Choroid plexus epithelial cell (primary cell): Measurements from ENCODE around the gene UVSSA.
"Not testable (repeated sequence)": the region's sequence is repeated elsewhere in the genome, so short reads cannot be mapped to it uniquely, and the experiment has no call there.

Source experiments
- DNase-seq: peaks from one replicate; pipeline ENCODE4 v3.0.0-alpha.2; 2010; ENCODE audit warnings: low read depth
- H3K4me3 ChIP-seq: 2 replicates; pipeline ENCODE4 v1.5.1; 2011; ENCODE audit warnings: low read depth, mild to moderate bottlenecking, control low read depth, low read length, moderate library complexity
- TF ChIP-seq, protein P1 (sequence below): conservative IDR thresholded peaks from 2 replicates; pipeline ENCODE4 v1.5.1; 2011; ENCODE audit warnings: low read depth, mild to moderate bottlenecking, control low read depth, inconsistent platforms, low read length, moderate library complexity

UVSSA gene

DNA sequence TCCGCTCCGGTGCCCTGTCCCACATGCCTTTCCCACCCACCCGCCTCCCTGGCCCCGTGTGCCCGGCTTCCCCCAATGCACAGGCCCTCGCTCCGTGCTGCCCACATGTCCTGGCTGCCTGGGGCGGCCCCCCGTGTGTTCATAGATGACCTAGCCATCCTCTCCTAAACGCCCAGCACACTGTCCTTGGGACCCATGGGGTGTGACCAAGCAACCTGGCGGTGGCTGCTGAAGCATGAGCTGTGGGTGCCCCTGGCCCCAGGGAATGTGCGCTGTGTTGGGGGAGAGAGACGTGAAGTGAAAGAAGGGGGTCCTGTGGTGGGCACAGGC, 29.0 kb upstream of the UVSSA start:
- DNase-seq = no peak
- H3K4me3 ChIP-seq = no peak overlapping the region
- TF ChIP-seq, protein P1, sequence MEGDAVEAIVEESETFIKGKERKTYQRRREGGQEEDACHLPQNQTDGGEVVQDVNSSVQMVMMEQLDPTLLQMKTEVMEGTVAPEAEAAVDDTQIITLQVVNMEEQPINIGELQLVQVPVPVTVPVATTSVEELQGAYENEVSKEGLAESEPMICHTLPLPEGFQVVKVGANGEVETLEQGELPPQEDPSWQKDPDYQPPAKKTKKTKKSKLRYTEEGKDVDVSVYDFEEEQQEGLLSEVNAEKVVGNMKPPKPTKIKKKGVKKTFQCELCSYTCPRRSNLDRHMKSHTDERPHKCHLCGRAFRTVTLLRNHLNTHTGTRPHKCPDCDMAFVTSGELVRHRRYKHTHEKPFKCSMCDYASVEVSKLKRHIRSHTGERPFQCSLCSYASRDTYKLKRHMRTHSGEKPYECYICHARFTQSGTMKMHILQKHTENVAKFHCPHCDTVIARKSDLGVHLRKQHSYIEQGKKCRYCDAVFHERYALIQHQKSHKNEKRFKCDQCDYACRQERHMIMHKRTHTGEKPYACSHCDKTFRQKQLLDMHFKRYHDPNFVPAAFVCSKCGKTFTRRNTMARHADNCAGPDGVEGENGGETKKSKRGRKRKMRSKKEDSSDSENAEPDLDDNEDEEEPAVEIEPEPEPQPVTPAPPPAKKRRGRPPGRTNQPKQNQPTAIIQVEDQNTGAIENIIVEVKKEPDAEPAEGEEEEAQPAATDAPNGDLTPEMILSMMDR = no peak

DNA sequence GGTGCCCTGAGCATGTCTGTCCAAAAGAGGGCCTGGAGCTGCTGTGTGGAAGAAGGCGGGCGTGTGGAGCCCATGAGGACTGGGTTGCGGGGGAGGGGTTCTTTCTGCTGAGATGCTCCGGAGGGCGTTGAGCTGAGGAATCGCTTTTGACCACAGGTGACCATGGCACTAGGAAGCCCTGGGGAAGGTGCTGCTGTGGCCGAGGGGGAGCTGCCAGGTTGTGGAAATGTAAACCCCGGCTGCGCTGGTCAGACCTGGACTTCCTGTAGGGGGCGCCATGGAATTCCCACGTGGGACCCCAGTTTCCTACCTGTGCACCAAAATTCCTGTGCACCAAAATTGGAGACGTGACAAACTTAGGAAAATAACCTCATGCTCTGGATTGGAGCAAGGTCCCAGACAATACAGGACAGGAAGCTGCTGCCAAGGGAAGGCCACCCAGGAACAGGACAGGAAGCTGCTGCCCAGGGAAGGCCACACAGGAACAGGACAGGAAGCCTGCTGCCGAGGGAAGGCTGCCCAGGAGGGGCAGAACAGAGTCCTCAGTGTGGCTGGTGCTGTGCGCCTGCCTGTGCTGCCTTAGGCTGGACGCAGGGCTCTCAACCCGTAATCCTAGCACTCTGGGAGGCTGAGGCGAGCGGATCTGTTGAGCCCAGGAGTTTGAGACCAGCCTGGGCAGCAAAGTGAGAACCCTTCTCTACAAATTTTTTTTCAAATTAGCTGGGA, 28.4 kb upstream of the UVSSA start:
- no peak for DNase-seq
- H3K4me3 ChIP-seq = no peak overlapping the region
- TF ChIP-seq, protein P1 = peak; percentile 53

DNA sequence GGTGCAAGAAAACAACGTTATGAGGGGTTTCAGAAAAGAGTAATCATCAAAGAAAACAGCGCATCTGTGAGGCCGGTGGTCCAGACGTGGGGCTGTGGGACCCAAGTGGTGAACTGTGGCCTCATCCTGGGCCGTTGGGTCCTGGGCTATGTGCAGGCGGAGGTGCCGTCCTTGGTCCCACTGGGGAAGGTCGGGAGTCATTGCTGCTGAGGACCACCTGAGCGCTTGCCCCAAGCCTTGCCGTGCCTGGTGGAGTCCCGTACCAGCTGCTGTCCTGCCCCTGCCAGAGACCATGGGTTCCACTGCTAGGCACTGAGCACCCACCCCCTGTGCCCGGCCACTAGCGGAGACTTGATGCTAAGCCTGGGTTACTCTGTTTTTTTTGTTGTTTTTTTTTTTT, 25.5 kb upstream of the UVSSA start:
- TF ChIP-seq, protein P1 = no peak
- H3K4me3 ChIP-seq = no peak overlapping the region
- DNase-seq = no peak

DNA sequence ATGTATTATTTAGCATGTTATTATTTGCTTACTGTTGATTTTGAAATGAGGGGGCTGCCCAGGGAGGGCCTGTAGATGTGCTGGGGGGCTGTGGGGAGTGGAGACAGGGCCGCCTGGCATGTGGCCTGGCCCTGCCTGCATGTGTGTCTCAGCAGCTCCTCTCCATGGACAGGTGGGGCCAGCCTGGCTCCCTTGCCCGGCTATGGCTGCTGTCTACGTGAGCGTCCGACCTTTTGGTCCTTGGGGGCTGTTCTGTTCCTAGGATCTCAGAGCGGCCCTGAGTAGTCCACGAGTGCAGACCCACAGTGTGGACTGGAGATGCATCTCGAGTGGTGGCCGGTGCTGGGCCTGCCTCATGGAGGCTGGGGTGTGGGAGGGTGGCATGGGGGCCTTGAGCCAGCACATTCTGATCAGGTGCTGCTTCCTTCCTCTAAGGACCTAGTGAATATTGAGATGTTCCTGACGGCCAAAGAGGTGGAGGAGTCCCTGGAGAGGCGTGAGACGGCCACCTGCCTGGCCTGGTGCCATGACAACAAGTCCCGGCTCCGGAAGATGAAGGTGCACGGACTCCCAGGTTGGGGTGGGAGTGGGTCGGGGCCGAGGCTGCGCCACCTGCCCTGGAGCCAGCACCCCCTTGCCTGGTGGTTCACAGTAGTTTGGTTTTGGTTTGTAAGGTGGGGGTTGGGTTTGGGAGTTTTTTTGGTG, 24.9 kb upstream of the UVSSA start:
- no peak for DNase-seq
- H3K4me3 ChIP-seq = no peak overlapping the region
- TF ChIP-seq, protein P1 = no peak

DNA sequence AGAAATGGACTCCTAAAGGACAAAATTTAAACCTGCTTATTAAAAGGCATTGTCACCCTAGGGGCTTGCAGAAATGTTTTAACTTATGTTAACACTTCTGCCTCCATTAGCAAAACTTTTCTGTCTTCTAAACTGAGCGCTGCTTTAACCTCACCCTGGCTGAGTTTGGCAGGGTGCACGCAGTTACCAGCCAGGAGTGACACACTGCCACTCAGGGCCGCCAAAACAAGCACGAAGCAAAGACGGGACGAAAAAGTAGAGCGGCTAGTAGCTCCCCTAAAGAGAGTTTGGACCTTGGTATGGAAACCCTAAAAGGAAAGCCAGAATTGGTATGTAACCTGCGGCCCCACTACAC, 23.8 kb upstream of the UVSSA start:
- TF ChIP-seq, protein P1 = no peak
- H3K4me3 ChIP-seq = no peak overlapping the region
- no peak for DNase-seq

DNA sequence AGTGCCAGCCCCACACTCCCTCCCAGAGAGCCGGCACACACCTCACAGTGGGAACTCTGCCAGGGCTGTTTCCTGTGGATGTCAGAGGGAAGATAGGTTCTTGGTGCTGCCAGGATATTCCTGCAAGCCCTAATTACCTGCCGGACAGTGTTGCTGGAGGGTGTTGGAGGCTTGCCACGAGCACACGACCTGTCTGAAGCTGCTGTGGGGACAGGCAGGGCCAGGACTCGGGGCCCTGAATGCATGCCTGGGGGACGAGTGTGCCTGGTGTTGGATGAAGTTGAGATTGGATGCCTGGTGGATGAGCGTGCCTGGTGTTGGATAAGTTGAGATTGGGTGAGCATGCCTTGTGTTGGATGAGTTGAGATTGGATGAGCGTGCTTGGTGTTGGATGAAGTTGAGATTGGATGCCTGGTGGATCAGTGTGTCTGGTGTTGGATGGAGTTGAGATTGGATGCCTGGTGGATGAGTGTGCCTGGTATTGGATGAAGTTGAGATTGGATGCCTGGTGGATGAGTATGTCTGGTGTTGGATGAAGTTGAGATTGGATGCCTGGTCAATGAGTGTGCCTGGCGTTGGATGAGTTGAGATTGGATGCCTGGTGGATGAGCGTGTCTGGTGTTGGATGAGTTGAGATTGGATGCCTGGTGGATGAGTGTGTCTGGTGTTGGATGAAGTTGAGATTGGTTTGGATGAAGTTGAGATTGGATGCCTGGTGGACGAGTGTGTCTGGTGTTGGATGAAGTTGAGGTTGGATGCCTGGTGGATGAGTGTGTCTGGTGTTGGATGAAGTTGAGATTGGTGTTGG, 23.2 kb upstream of the UVSSA start:
- TF ChIP-seq, protein P1 = no peak
- H3K4me3 ChIP-seq = no peak overlapping the region
- peak; percentile 71 for DNase-seq

DNA sequence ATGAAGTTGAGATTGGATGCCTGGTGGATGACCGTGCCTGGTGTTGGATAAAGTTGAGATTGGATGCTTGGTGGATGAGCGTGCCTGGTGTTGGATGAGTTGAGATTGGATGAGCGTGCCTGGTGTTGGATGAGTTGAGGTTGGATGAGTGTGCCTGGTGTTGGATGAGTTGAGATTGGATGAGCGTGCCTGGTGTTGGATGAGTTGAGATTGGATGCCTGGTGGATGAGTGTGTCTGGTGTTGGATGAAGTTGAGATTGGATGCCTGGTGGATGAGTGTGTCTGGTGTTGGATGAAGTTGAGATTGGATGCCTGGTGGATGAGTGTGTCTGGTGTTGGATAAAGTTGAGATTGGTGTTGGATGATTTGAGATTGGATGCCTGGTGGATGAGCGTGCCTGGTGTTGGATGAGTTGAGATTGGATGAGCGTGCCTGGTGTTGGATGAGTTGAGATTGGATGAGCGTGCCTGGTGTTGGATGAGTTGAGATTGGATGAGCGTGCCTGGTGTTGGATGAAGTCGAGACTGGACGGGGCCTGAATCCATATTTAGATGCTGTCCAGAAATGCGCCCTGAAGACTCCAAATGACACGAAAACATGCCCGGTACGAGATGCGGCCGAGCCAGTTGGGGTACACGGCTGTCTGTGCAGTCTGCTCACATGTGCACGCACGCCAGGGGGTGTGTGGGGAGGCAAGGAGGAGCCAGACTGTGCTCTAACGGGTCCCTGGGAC, 22.4 kb upstream of the UVSSA start:
- H3K4me3 ChIP-seq = not testable (repeated sequence)
- peak; percentile 13 for DNase-seq
